GM19438 (cell line): ENCODE data around the gene MGST1.
"Not testable (repeated sequence)": the region's sequence is repeated elsewhere in the genome, so short reads cannot be mapped to it uniquely, and the experiment has no call there.

Experiments used
- ATAC-seq: cut with Tn5 transposase; IDR thresholded peaks from one replicate; pipeline ENCODE4 v1.9.1; 2021; ENCODE audit warnings: low read depth; ENCODE audit not compliant: unreplicated experiment

MGST1 gene

DNA sequence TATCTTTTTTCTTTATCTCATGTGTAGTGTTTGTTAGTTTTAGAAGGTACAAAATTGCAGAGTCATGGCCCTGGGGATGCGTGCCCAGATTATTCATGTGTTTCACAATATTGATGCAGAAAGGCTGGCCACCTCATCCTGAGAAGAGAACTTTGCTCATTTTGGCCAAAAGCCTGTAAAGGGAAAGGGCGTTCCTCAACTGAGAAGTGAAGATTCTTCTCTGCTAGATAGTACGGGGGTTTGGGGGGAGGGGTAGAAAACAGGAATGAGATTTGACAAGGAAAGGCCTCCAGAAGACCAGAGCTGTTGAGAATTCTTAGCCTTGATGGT lies 1.7 kb downstream of the MGST1 start:
- no peak for ATAC-seq

DNA sequence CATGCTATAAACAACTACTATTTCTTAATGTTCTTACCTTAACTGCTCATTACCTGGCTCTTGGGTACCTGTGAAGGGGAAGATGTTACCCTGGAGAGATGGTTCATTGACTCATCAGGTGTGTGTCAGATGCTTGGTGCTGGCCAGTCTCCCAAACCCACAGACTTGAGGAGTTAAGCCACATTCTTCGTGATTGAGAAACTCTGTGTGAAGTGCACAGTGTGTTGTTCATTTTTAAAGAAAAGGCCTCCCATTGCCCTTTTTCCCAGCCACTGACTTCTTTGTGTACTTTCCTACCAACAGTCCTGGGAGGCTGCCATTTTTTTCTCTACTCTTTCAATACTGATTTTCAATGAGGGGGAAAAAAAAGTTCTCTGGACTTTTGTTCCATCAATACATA lies 3.2 kb downstream of the MGST1 start:
- ATAC-seq, result no peak

DNA sequence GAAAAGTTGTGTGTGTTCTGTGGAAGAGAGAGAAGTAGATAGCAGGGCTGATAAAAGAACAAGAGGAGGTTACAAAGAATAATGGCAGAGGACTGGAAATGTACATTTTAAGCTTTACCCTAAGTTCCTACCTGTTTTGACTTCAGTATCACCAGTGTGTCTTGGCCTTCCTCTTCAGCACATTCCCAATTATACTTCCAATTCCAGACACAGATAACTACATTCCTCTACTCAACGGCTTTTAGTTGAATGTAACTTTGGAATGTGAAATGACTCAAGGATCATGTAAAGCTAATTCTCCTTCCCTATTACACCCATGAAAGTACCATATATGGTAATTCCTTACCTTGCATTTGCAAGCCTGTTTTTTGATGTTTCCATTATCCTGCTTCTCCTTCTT lies 5.0 kb downstream of the MGST1 start:
- no peak for ATAC-seq

DNA sequence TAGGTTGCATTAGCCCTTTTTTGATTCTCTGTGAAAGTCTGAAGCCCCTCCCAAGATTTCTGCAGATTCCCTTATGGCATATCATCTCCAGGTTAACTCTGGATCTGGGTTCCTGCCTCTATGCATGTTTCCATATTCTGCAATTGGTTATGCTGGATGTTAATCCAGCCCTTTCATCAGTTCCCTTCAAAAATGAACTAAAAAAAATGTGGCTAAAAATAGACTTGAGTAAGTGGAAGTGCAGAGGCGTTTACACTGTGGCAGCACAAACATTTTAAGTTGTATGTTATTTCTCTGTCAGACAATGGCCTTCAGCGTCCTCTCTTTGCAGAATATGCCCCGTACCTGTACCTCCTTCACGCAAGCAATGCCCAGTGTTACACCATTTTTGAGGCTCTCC lies 11.4 kb downstream of the MGST1 start:
- ATAC-seq, result no peak

- no peak for ATAC-seq
These were observed 12.4 kb downstream of the MGST1 start for GRCh38 chr12:16359512-16360491.

GRCh38 chr12:16361142-16361783 lies 13.8 kb downstream of the MGST1 start:
- no peak for ATAC-seq

DNA sequence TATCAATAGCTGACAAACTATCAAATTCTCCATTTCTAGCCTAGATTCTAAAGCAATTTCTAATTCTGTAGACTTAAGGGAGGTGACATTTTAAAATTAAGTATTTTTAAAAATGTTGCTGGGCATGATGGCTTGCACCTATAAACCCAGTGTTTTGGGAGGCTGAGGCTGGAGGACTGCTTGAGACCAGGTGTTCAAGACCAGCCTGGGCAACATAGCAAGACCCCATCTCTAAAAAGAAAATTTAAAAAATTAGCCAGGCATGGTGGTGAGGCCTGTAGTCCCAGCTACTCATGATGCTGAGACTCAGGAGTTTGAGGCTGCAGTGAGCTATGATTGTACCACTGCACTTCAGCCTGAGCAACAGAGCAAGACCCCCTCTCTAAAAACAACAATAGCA lies 15.1 kb downstream of the MGST1 start:
- ATAC-seq, result no peak

DNA sequence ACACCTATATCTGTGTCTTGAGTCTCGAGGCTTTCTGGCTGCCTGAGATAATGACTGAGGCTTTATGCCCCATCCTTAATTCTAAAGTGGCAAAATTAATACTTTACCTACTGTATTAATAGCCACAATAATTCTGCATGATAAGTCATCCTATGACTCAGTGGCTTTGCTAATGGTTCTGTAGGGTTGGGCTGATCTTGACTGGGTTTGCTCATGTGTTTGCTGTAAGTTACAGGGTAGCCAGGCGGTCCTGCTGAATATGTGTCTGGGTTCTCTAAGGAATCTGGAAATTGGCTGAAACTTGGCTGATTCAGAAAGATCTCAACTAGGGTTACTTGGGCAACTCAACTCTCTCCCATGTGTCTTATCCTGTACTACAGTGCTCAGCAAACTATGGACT lies 21.7 kb downstream of the MGST1 start:
- no peak for ATAC-seq

DNA sequence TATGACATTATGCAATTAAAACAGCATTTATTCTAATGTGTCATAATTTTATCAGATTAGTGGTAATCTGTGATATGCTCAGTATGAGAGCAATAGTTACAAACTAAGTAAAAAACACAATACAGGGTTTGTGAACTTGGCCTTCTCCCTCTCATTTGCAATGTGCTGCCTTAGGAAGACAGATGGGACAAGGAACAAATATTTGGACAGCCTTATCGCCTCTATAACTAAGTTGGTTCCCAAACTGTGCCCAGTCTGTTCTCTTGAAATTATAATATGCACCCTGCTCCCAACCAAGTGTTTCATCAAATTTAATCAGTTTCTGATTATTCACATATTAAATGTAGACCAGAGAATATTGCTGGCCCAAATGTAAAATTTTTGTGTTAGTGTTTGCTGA lies 22.7 kb downstream of the MGST1 start:
- no peak for ATAC-seq

GRCh38 chr12:16382652-16383312 lies 35.3 kb downstream of the MGST1 start:
- ATAC-seq, result not testable (repeated sequence)

DNA sequence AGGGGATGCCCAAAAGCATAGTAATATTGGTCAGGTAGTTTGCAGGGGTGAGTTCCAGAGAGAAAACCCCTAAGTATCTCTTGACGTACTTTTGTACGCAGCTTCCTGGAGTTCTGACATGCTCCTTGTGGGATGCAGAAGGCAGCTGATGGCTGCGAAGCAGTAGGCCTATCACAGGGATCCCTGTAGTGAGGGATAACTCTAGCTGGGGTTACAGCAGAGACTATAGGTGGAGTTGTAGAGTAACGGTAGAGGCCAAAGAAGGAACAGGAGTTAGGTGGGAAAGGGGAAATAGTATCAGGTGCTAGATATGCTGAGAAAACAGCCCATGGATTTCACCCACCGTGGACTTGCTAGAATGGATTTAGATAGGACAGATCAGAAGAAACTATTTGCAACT lies 37.3 kb downstream of the MGST1 start:
- ATAC-seq, result no peak

- ATAC-seq, result no peak
These were observed 38.6 kb downstream of the MGST1 start for GRCh38 chr12:16385782-16386646.

- no peak for ATAC-seq
These were observed 40.5 kb downstream of the MGST1 start for GRCh38 chr12:16387919-16388318.

DNA sequence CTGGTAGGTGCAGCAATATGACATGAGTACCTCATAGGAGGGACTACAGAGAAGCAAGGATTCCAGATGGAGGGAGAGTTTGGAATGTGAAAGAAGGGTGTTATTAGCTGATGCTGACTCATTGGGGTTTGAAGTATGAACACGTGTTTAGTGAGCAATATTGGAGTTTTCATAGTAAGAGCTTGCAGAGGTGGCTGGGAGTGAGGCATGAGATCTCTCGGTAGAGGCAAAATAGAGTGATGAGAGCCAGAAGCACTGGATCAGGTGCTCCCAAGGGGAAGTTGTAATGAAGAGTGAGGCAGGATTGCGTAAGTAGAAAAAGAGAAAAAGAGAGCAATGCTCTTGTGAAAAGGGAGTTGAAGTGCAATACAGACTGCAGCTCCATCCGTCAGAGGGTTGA lies 42.1 kb downstream of the MGST1 start:
- ATAC-seq, result no peak

GRCh38 chr12:16392846-16393535 lies 45.5 kb downstream of the MGST1 start:
- no peak for ATAC-seq

DNA sequence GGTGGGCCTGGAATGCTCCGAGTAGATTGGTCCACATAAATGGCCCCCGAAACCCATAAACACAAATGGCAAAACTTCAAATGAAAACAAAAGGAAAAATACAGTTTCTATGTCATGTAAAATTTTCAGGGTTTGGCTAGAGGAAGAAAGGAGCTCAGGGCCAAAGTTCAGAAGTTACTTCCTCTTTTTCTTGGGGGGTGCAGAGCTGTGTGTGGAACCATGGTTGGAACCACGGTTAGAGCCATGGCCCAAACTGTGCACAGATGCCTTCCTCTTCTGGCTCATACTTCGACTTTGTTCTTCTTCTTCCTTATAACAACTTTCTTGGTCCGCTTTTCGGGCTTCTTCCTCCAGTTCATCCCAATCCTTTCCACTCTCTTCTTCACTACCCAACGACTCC lies 51.7 kb downstream of the MGST1 start:
- ATAC-seq, result no peak

DNA sequence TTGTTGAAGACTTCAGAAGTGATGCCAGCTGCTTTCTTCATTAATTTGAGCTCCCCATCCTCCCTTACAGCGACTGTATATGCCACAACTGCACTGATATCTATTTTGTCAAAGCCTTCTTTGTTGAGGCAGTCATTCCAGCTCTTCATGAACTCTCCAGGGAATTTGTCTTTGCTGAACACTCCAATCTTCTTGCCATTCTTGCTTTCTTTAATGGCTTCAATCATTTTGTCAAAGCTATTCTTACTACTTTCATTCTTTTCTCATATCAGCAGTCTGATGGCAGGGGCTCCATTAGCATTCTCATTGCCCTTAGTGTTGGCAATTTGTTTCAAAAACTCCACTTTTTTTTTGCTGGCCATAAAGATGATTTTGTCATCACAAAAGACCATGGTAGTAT lies 54.4 kb downstream of the MGST1 start:
- ATAC-seq, result not testable (repeated sequence)

- ATAC-seq, result no peak
These were observed 59.9 kb downstream of the MGST1 start for GRCh38 chr12:16407346-16407745.
